ENCODE measurements around the gene CD1C.

DNA sequence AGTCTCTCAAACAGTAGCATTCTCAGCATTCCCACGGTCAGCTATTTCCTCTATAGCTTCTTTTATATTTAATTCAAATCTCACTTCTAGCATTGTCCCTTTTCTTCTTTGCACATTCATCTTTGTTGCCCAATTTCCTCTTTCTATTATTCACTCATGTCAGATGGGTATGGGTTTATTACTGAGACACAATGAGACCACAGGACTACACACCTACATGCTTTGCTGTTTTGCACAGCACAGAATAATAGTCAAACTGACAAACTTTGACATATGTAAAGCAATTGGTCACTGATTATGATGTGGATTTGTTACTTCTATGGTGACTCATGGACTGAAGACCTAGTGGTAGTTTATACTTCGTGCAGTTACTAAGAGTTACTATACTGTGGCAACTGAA, 5.8 kb upstream of the CD1C start:
- no peak for TF ChIP-seq ARNT (IDR thresholded peaks at IDR 0.05)
- no peak for TF ChIP-seq FOXK2 (IDR thresholded peaks at IDR 0.05)
- no peak for TF ChIP-seq ELF4 (IDR thresholded peaks at IDR 0.05)
- TF ChIP-seq SUZ12 (IDR thresholded peaks at IDR 0.05), result no peak
- TF ChIP-seq BHLHE40 (IDR thresholded peaks at IDR 0.05; ENCODE audit: borderline replicate concordance), result no peak
- TF ChIP-seq FOXM1 (IDR thresholded peaks at IDR 0.05; ENCODE audit: borderline replicate concordance), result no peak
- TF ChIP-seq HDGF (IDR thresholded peaks at IDR 0.05; ENCODE audit: borderline replicate concordance), result no peak
- no peak for TF ChIP-seq SP1 (IDR thresholded peaks at IDR 0.05)
- TF ChIP-seq LEF1 (IDR thresholded peaks at IDR 0.05; ENCODE audit: borderline replicate concordance), result no peak

All from HEK293T (cell line).